Uterus (tissue), 4 donors: ENCODE results near the gene FKBP7. TPM values are rescaled to one million over a fixed set of nuclear protein-coding genes. Genes with fewer than 3 reads are reported as not detected.

Experiments used
- DNase-seq, 2 donors: peaks; one replicate each; pipeline ENCODE4 v3.0.0-alpha.2; 2019 to 2020
- H3K27ac ChIP-seq, 2 donors: fragments of 200-600 bp; sonication (generic); 1 replicate in 1 of 2; 2 replicates in 1 of 2; pipeline ENCODE4 v1.5.1; 2016 to 2018
- H3K27me3 ChIP-seq, 2 donors: fragments of 200-600 bp; sonication (generic); one replicate each; pipeline ENCODE4 v1.5.1; 2018 to 2019; ENCODE audit warnings: control low read depth in 1 of 2
- H3K36me3 ChIP-seq, 2 donors: fragments of 200-600 bp; sonication (generic); one replicate each; pipeline ENCODE4 v1.5.1; 2019; ENCODE audit warnings: control low read depth in 1 of 2
- H3K4me1 ChIP-seq, 2 donors: fragments of 200-600 bp; sonication (generic); one replicate each; pipeline ENCODE4 v1.5.1; 2018 to 2019; ENCODE audit warnings: control low read depth in 1 of 2
- H3K4me3 ChIP-seq, 2 donors: fragments of 200-600 bp; sonication (generic); 1 replicate in 1 of 2; 2 replicates in 1 of 2; pipeline ENCODE4 v1.5.1; 2018 to 2019; ENCODE audit warnings: mild to moderate bottlenecking in 1 of 2
- H3K9me3 ChIP-seq, 2 donors: fragments of 200-600 bp; sonication (generic); one replicate each; pipeline ENCODE4 v1.5.1; 2019; ENCODE audit warnings: control low read depth in 1 of 2
- POLR2A ChIP-seq, 2 donors: fragments of 450-650 bp; IDR thresholded peaks; one replicate each; pipeline ENCODE4 v1.6.1; 2016; ENCODE audit warnings: antibody characterized with exemption in 2 of 2, mild to moderate bottlenecking in 1 of 2, moderate library complexity in 1 of 2
- intact Hi-C: fragments of 100-400 bp; cut with DNase I; formaldehyde crosslinking; loops from one replicate; pipeline ENCODE4 v1.15.1; 2023; ENCODE audit warnings: low total_unique reads
- total RNA-seq, 4 donors: library from RNA; depleted of rRNA in 3 of 4; stranded (reverse); fragments of >200 nt in 3 of 4; gene quantifications; one replicate each; pipeline versions ENCODE4 v1.1.0 to v1.2.4, GENCODE V29; 2014 to 2023
- TF ChIP-seq, protein P1 (sequence below), 4 experiments: fragments of 200-600 bp in 2 of 4; fragments of 450-650 bp in 2 of 4; sonication (generic) in 2 of 4; IDR thresholded peaks; one replicate each; pipeline ENCODE4 v1.5.1; 2016 to 2019; ENCODE audit warnings: antibody characterized with exemption in 4 of 4, mild to moderate bottlenecking in 2 of 4, moderate library complexity in 1 of 4
- donor health status: DM: yes; HTN: yes; CAD: no.

The FKBP7 gene
- total RNA-seq, 4 donors from 2014 or later = 5.4 to 87.2 (median 27.0) TPM

DNA sequence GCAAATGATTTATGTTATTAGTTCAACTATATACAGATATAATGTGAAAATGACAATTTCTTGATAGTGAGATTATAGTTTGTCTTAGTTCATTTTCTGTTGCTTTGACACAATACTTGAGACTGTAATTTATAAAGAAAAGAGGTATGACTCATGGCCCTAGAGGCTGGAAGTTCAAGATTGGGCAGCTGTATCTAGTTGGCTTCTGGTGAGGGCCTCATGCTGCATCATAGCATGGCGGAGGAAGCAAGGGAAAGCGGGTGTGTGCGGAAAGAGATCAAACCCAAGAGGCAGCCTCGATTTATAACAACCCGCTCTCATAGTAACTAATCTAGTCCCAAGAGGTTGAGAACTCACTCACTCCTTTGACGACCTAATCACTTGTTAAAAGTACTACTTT, 13.2 kb upstream of the FKBP7 start:
- Histone ChIP-seq H3K27ac (no peak overlapping the region), H3K4me3 (no peak overlapping the region), H3K27me3 (no peaks in the 10 kb centered on the region), H3K4me1 (no peaks in the 10 kb centered on the region), H3K36me3 (no peaks in the 10 kb centered on the region), H3K9me3 (no peaks in the 10 kb centered on the region)
- intact Hi-C loops = no loop called here
- no peak for DNase-seq
- TF ChIP-seq, protein P1, sequence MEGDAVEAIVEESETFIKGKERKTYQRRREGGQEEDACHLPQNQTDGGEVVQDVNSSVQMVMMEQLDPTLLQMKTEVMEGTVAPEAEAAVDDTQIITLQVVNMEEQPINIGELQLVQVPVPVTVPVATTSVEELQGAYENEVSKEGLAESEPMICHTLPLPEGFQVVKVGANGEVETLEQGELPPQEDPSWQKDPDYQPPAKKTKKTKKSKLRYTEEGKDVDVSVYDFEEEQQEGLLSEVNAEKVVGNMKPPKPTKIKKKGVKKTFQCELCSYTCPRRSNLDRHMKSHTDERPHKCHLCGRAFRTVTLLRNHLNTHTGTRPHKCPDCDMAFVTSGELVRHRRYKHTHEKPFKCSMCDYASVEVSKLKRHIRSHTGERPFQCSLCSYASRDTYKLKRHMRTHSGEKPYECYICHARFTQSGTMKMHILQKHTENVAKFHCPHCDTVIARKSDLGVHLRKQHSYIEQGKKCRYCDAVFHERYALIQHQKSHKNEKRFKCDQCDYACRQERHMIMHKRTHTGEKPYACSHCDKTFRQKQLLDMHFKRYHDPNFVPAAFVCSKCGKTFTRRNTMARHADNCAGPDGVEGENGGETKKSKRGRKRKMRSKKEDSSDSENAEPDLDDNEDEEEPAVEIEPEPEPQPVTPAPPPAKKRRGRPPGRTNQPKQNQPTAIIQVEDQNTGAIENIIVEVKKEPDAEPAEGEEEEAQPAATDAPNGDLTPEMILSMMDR (IDR thresholded peaks at IDR 0.05) = no peak

DNA sequence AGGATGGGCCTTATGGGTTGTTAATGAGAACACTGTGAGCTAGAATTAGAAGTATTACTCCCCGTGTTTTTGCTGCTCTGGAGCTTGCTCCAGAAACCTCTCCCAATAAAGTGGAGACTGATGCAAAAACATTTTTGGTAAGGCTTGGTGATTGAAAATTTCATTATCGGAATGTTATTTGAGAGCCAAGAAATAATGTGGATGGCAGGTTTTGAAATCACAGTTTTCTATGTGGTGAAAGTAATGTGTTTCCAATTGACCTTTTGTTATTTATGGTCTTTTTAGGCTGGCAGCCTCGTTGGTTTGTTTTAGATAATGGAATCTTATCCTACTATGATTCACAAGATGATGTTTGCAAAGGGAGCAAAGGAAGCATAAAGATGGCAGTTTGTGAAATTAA, 7.0 kb upstream of the FKBP7 start:
- Histone ChIP-seq H3K27ac (no peak overlapping the region), H3K4me3 (no peak overlapping the region), H3K9me3 (no peaks in the 10 kb centered on the region), H3K36me3 (no peaks in the 10 kb centered on the region), H3K4me1 (peaks cover 5 to 8% of the 10 kb centered on the region in 2 donors), H3K27me3 (no peaks in the 10 kb centered on the region)
- intact Hi-C loops = no loop called here
- no peak for DNase-seq
- TF ChIP-seq, protein P1 (IDR thresholded peaks at IDR 0.05) = no peak
- no peak for TF ChIP-seq POLR2A (IDR thresholded peaks at IDR 0.05)

DNA sequence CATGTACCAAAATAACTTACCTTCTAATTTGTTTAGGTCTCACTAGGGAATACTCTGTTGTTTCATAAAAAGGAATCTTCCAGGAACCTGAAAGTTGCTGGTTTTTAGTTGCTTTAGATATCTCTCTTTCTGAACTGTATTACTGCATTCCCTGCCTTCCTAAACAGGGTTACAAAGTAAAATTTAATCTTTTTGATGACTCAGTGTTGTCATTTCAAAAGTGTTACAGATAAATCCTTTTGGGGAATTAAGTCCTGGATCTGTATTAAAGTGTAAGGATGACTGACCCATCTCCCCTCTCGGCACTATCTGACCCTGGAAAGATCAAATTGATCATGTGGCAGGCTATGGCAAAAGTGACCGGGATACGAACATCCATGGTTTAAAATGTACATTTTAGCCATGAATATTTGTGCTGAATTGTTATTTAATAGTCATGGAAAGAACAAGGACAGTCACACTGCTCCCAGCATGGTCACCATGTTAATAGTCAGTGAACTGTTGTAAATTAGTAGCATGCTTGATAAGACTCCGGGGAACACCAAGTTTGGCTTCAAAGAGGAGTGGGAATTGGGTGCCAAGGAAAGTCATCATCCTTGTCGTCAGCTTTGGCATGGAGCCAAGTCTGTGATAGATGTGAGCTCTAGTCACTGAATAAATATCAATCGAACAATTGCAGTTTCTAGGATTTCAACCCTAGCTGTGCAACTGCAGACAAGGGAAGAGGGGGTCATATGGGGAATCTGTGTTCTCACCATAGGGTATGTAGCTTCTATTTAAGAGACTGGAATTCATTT, 6.0 kb upstream of the FKBP7 start:
- Histone ChIP-seq H3K4me3 (no peak overlapping the region), H3K36me3 (no peaks in the 10 kb centered on the region), H3K4me1 (peaks cover 5 to 8% of the 10 kb centered on the region in 2 donors), H3K9me3 (no peaks in the 10 kb centered on the region), H3K27me3 (no peaks in the 10 kb centered on the region), H3K27ac (no peak overlapping the region)
- DNase-seq = peak in 1 of 2 donors; percentile 20
- intact Hi-C loops = no loop called here
- TF ChIP-seq POLR2A (IDR thresholded peaks at IDR 0.05) = no peak
- TF ChIP-seq, protein P1 (IDR thresholded peaks at IDR 0.05) = no peak

DNA sequence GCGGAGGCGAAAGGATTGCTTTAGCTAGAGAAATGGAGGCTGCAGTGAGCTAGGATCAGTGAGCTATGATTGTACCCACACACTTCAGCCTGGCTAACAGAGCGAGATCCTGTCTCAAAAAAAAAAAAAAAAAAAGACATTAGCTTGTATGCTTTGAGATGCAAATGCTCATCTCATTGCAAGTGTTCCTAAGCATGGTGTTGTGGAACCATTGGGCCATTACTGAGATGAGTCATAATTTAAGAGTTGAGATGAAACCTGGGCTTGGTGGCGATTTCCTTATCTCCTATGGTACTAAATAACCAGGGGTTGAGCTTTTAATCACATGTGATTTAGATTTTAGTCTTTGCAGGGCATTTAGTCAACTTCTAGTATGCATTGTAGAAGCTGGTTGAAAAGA, 4.0 kb upstream of the FKBP7 start:
- Histone ChIP-seq H3K4me3 (no peak overlapping the region), H3K9me3 (no peaks in the 10 kb centered on the region), H3K36me3 (no peaks in the 10 kb centered on the region), H3K27ac (no peak overlapping the region), H3K27me3 (no peaks in the 10 kb centered on the region), H3K4me1 (peaks cover 5 to 8% of the 10 kb centered on the region in 2 donors)
- intact Hi-C loops = no loop called here
- no peak for DNase-seq
- no peak for TF ChIP-seq POLR2A (IDR thresholded peaks at IDR 0.05)
- TF ChIP-seq, protein P1 (IDR thresholded peaks at IDR 0.05) = no peak
